NCI-H82 treated with DMSO at 0.1 percent for 48 hours (cell line): ENCODE data around the gene KDM8.

ENCODE experiments used
- DNase-seq: peaks from one replicate; lab custom pipeline; 2025; ENCODE audit not compliant: unreplicated experiment; lab: John Stamatoyannopoulos, UW

KDM8 gene

GRCh38 chr16:27228621-27229501 is 25.5 kb downstream of the KDM8 start:
- no peak for DNase-seq

- no peak for DNase-seq
These were observed 26.7 kb downstream of the KDM8 start for GRCh38 chr16:27229891-27230470.

GRCh38 chr16:27230562-27231001 is 27.3 kb downstream of the KDM8 start:
- DNase-seq = no peak

- no peak for DNase-seq
These were observed 28.4 kb downstream of the KDM8 start for GRCh38 chr16:27231692-27232060.

GRCh38 chr16:27232061-27232900 is 29.0 kb downstream of the KDM8 start:
- no peak for DNase-seq

GRCh38 chr16:27232901-27233625 is 29.7 kb downstream of the KDM8 start:
- no peak for DNase-seq

- no peak for DNase-seq
These were observed 30.4 kb downstream of the KDM8 start for GRCh38 chr16:27233731-27234130.

GRCh38 chr16:27234171-27234570 is 30.8 kb downstream of the KDM8 start:
- no peak for DNase-seq

- DNase-seq = no peak
These were observed 31.3 kb downstream of the KDM8 start for GRCh38 chr16:27234603-27235002.

GRCh38 chr16:27235055-27235937 is 32.0 kb downstream of the KDM8 start:
- no peak for DNase-seq

- DNase-seq = no peak
These were observed 32.6 kb downstream of the KDM8 start for GRCh38 chr16:27235938-27236245.

- DNase-seq = no peak
These were observed 33.4 kb downstream of the KDM8 start for GRCh38 chr16:27236635-27237218.

- no peak for DNase-seq
These were observed 34.1 kb downstream of the KDM8 start for GRCh38 chr16:27237219-27238015.

- no peak for DNase-seq
These were observed 34.8 kb downstream of the KDM8 start for GRCh38 chr16:27238016-27238587.

- no peak for DNase-seq
These were observed 35.3 kb downstream of the KDM8 start for GRCh38 chr16:27238591-27238990.

GRCh38 chr16:27239026-27239425 is 35.7 kb downstream of the KDM8 start:
- no peak for DNase-seq

- no peak for DNase-seq
These were observed 36.8 kb downstream of the KDM8 start for GRCh38 chr16:27239906-27240655.

- no peak for DNase-seq
These were observed 37.7 kb downstream of the KDM8 start for GRCh38 chr16:27240948-27241531.
